Activated CD8-positive, alpha-beta memory T cell treated with anti-CD3 and anti-CD28 coated beads, Interleukin-2, amount 50 U/mL, for 24 hours (primary cell): ENCODE data around the gene USP35.
"Not testable (repeated sequence)": the region's sequence is repeated elsewhere in the genome, so short reads cannot be mapped to it uniquely, and the experiment has no call there.

Source experiments
- DNase-seq: peaks from one replicate; pipeline ENCODE4 v3.0.0-alpha.2; 2020; ENCODE audit errors: extremely low read depth

USP35 gene

DNA sequence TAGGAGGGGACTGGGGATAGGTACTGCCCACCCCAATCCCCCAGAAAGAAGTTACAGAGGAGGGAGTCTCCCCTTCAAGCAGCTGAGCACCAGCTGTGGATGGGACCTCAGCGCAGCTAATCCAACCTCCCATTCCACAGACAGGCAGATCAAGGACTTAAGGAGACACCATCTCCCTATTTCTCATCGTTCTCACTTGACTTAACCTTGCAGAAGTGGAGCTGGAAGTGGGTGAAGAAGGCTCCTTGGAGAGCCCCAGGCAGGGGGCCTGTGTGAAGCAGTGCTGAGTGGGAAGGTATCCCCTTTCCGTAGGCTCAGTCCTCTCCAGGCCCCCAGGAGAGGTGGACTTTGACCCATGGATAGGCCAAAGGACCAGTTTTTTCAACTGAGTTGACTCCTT is 27.3 kb downstream of the USP35 start:
- DNase-seq: no peak

DNA sequence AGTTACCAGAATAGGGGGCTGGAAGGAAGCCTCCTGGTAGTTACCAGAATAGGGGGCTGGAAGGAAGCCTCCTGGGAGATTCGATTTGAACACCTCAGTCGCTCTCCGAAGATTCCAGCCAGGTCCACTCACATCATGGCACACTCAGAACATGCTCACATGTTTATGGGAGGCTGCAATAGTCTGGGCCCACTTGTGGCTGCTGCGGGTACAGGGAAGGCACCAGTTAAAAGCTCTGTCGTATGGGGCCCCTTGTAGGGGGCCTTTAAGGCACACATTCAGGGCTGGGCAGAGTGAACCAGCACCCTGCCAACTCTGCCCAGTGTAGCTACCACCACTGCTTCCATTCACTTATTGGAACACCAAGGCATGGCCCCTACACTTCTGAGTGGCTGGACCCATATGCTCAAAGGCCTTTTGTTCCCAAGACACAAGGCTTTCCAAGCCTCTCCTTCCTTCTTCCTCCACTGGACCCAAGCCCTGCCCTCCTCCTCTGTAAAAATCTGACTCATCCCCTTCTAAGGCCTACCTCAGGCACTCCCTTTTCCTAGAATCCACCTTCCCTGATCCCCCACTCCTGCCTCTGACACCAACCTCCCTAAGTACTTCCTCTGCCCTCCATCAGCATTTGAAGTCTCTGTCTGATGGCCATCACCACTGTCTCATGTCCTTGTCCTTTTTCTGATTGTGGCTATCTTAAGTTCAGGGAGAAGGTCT is 28.0 kb downstream of the USP35 start:
- no peak for DNase-seq

DNA sequence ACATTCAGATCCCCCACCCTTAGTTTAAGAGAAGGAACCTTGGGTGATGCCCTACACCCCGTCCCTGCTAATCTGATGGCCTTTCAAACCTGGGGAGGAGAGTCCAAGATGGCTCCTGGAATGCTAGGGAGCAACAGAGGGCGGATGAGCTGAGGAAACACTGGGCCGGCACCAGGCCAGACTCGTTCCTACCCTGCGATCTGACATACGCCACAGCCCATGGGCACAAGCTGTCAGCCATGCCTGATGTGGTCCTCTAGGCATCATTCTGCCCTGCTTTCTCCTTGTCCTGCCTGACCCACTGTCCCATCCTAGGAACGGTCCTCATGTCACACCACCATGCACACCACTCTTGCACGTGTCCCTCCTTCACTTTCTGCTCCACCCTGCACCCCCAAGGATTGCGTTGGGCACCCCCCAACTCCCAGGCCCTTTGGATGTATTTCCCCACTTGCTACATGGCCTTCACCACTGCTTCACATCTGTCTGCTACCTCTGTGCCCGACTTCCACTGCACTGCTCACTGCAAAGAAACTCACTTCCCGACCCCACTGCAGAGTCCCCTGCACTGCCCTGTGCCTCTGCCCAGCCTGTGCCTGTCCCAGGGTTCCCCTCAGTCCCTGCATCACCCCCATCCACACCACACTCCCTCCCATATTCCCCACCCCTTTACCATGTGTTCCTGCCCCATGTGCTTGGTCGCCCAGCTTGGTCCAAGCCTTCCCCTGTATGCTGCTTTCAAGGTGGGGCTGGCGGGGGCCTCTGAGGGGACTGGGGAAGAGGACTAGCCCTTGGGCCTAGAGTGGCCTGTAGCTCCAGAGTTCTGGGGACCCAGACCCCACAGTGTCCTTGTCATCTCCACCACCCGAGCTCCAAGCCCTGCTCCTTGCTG is 29.2 kb downstream of the USP35 start:
- DNase-seq: no peak

DNA sequence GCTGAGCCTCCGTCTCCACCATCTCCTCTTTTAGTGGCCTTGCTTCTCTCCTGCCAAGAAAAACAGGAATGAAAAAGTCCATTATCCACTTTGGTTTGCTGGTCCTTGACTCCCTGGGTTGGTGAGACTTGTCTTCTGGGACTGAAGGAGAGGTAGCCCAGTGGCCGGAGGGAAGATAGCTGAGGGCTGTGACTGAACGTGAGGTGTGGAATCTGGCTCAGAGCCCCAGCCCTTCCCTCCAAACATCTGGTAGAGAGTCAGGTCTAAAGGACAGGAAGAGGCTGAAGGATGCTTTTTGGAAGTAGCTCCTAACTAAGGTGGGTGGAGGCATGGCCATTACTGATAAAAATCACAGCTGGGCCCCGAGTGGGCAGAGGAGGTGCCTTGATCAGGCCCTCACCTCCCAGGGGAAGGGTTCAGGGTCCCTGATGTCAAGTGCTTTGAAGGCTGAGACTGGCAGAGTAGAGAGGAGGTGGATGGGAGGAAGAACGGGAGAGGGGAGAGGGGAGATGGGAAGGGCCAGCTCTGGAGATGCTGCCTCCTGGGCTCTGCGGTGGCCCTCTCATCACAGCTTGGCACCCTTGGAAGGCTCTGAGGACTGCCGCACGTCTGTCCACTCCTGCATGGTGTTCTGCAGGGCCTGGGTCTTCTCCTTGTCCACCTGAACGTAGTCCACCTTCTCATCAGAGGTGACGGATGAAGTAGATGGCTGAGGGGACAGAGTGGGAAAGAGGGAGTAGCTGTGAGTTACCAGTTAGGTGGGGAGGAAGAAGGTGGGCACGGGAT is 30.2 kb downstream of the USP35 start:
- DNase-seq: no peak

GRCh38 chr11:78219493-78220217 is 30.9 kb downstream of the USP35 start:
- no peak for DNase-seq

DNA sequence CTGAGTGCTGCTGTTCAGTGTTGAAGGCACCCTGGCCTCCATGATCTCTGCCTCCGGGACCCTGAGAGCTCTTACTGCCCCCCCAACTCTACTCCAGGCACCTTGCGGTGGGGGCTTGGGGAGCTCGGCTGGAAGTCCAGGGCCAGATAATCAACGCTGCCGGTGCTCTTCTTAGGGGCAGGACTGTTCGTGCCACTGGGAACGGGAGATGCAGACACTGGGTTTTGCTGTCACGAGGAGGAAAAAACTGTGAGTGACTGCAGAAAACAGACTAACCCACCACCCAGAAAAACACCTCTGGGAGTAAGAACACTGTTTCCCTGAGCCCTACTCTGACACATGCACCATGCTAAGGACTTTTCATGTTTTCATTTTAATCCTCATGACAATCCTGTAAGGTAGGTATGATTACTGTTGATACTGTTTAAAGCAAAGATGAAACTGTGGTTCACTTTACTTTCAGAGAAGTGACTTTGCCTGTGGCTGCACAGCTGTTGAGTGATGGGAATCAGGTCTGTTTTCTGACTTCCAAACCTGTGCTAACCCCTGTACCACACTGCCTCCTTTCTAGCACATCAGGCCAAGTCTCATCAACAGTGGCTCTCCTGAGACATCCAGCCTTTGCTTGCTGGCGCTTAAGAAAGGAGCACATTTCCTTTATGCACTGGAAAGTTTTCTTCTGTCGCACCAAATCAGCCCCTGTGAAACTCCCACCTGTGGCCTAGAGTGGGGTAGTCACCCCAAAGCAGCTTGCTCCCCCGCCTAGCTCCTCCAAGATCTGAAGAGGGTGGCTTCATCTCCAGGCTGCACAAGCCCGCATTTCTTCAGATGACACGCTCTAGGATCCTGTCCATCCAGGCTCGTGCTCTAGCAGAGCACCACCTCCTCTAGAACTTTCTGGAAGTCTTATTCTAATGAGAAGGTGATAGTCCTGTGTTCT is 31.8 kb downstream of the USP35 start:
- no peak for DNase-seq

DNA sequence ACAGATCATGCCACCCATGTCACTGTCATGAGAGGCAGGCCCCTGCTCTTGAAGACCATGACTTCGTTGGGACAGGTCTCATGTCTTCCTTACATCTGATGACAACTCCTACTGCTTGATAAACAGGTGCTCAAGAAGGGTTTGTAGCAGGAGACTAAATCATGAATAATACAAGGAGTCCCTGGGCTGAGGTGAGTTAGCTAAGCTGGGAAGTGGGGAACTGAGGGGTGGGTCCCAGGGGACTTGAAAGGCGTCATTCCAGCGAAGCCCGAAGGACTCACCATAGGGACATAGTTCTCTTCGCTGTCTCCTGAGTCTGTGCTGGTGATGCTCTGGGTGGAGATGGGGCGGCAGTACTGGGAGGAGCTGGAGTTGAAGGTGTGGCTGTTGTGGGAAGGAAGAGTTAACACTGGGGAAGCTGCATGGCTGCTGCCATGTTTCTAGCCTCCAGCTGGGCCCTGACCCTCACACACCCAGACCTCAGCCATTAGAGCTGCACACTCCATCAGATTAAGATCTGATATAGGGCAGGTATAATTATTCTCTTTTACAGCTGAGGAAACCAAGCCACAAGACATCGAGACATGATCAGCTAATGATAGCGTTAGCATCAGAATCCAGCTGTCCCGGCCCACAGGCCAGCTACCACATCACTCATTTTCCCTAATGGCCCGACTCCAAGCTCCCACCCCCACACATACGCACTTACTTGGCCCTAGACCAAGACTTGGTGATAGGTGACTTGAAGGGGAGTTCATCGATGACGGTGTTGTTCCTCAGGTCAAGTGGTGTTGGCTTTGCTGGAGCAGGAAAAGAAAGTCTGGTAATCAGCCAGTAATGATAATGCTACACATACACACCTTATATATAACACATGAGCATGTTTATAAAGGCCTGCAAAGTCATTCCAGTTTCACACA is 32.9 kb downstream of the USP35 start:
- DNase-seq: no peak

DNA sequence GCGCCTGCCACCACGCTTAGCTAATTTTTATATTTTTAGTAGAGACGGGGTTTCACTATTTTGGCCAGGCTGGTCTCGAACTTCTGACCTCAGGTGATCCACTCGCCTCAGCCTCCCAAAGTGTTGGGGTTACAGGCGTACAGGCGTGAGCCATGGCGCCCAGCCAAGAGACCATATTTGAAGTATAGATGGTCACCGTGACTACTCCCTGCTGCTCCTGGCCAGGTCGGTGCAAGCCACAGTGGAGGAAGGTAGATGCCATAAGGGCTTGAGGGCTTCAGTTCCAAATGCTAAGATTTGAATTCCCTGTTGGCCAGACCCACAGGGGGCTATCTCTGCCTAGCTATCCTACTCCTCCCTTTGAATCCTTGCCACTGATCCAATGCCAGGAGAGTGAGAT is 34.0 kb downstream of the USP35 start:
- not testable (repeated sequence) for DNase-seq

GRCh38 chr11:78223320-78223954 is 34.7 kb downstream of the USP35 start:
- no peak for DNase-seq

- DNase-seq: no peak
These were observed 35.8 kb downstream of the USP35 start for GRCh38 chr11:78224506-78224905.

DNA sequence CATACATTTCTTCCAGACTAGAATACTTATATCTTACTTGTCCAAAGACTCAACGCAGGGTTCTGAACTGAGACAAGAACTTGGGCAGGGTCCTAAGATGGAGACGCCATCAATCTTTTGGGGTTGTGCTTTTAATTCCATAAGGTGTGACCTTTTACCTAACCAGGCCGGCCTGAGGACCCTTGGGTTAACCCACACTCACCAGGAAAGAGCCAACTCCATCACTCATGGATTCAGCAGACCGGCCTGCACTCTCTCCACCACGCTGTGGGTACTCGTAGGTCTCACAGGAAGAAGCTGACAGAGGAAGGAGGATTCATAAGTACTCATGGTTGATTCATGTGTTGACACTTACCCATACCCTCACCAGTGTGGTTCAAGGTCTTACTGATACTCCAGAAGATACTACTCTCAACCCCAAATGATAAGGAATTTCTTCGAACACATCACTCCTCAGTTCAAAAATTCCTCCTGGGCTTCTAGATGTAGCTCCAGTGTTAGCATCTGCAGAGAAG is 36.2 kb downstream of the USP35 start:
- DNase-seq: no peak

- no peak for DNase-seq
These were observed 38.3 kb downstream of the USP35 start for GRCh38 chr11:78226684-78227680.

- DNase-seq: no peak
These were observed 39.2 kb downstream of the USP35 start for GRCh38 chr11:78227921-78228320.

DNA sequence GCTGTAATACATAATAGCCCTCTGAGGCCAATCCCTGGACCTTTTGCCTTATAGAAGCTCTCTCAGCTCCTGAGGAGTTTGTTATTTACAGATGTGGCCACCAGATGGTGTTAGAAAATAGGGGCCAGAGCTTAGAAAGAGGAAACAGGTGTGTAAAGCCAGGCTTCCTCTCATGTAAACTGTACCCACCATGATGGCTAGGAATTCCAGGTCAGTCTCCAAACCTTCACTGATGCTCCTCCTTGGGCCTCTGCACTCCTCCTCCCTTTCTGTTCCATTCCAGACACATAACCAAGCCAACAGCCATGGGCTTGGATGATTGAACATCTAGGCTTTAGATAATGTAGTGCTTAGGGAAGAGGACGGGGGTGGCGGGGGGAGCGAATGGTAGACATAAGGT is 39.7 kb downstream of the USP35 start:
- DNase-seq: no peak

- no peak for DNase-seq
These were observed 40.4 kb downstream of the USP35 start for GRCh38 chr11:78229106-78229505.

DNA sequence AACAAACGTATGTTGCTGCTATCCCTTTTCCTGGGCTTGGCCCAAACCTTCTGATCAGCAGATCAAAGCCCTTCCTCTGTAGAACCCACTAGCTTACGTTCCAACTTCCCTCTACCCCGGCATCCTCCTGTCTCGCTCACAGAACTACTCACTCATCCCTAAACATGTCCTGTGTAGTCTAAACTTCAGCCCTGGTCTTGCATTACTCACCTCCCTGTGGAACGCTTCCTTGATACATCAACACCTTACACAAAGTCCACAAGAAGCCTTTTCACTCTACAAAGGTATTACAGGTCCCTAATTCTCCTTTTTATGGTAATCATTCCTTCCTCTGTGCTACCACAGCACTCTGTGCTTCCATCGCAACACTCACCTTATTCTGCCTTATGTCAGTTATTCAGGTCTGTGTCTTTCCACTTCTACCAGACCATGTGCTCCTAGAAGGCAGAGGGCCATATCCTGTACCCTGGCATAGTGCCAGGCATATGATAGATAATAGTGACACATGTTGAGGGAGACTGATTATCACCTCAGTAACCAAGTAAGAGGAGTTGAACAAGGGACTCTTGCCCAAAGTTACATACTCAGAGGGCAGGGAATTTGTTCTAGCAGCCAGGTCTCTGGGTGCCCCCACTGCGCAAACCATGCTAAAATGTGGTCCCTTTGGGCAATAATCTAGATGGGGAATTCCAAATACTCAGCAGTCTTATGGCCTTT is 41.6 kb downstream of the USP35 start:
- DNase-seq: no peak

GRCh38 chr11:78231962-78232501 is 43.3 kb downstream of the USP35 start:
- DNase-seq: no peak
